ENCODE measurements around the gene METTL27.
A peak's percentile ranks its signal among the peaks of the same experiment; 100 is the strongest.

The METTL27 gene

GRCh38 chr7:73838642-73839041, 3.7 kb downstream of the METTL27 start:
- TF ChIP-seq TAF1 (IDR thresholded peaks at IDR 0.05; ENCODE audit: borderline replicate concordance, insufficient read depth, low read length) (no peak), FOXP2 (optimal IDR thresholded peaks at IDR 0.05; ENCODE audit: borderline replicate concordance, extremely low read depth, extremely low read length, insufficient read depth) (no peak), SIN3A (IDR thresholded peaks at IDR 0.05; ENCODE audit: borderline replicate concordance, insufficient read depth, low read length) (no peak), REST (IDR thresholded peaks at IDR 0.05; ENCODE audit: insufficient read depth in 1 of 2, low read depth in 2 of 2, low read length in 2 of 2) (no peak), POLR2AphosphoS5 (IDR thresholded peaks at IDR 0.05; ENCODE audit: low read depth, low read length) (no peak)

- TF ChIP-seq POLR2AphosphoS5 (IDR thresholded peaks at IDR 0.05; ENCODE audit: low read depth, low read length) = no peak
- no peak for TF ChIP-seq SIN3A (IDR thresholded peaks at IDR 0.05; ENCODE audit: borderline replicate concordance, insufficient read depth, low read length)
- no peak for TF ChIP-seq TAF1 (IDR thresholded peaks at IDR 0.05; ENCODE audit: borderline replicate concordance, insufficient read depth, low read length)
- no peak for TF ChIP-seq REST (IDR thresholded peaks at IDR 0.05; ENCODE audit: insufficient read depth in 1 of 2, low read depth in 2 of 2, low read length in 2 of 2)
- no peak for TF ChIP-seq FOXP2 (optimal IDR thresholded peaks at IDR 0.05; ENCODE audit: borderline replicate concordance, extremely low read depth, extremely low read length, insufficient read depth)
These were observed 7.6 kb downstream of the METTL27 start for GRCh38 chr7:73834626-73835191.

- TF ChIP-seq POLR2AphosphoS5 (IDR thresholded peaks at IDR 0.05; ENCODE audit: low read depth, low read length) = no peak
- TF ChIP-seq REST (IDR thresholded peaks at IDR 0.05; ENCODE audit: insufficient read depth in 1 of 2, low read depth in 2 of 2, low read length in 2 of 2) = peak in 1 of 2 experiments; percentile 41; a peak in 1 of 4 replicates
These were observed 8.9 kb downstream of the METTL27 start for GRCh38 chr7:73833251-73833919.

GRCh38 chr7:73832806-73833205, 9.5 kb downstream of the METTL27 start:
- TF ChIP-seq POLR2AphosphoS5 (IDR thresholded peaks at IDR 0.05; ENCODE audit: low read depth, low read length) (no peak), SIN3A (IDR thresholded peaks at IDR 0.05; ENCODE audit: borderline replicate concordance, insufficient read depth, low read length) (no peak), REST (IDR thresholded peaks at IDR 0.05; ENCODE audit: insufficient read depth in 1 of 2, low read depth in 2 of 2, low read length in 2 of 2) (no peak), FOXP2 (optimal IDR thresholded peaks at IDR 0.05; ENCODE audit: borderline replicate concordance, extremely low read depth, extremely low read length, insufficient read depth) (no peak), TAF1 (IDR thresholded peaks at IDR 0.05; ENCODE audit: borderline replicate concordance, insufficient read depth, low read length) (no peak)
